ENCODE measurements around the gene PKP3.

GRCh38 chr11:452203-452744 lies 58.3 kb downstream of the PKP3 start:
- no peak for TF ChIP-seq EZH2 (IDR thresholded peaks at IDR 0.05)
- TF ChIP-seq POLR2AphosphoS5 (IDR thresholded peaks at IDR 0.05; ENCODE audit: borderline replicate concordance, low read depth, low read length) = no peak
